GM18511 (cell line): ENCODE measurements around the gene DGUOK.

ENCODE experiments used
- ATAC-seq: cut with Tn5 transposase; IDR thresholded peaks from one replicate; pipeline ENCODE4 v1.9.1; 2021; ENCODE audit warnings: mild to moderate bottlenecking, moderate library complexity; ENCODE audit not compliant: unreplicated experiment

DGUOK gene

GRCh38 chr2:73976803-73977202, 50.1 kb downstream of the DGUOK start:
- ATAC-seq, result no peak

- ATAC-seq, result no peak
Measured at GRCh38 chr2:73977466-73977865, 50.8 kb downstream of the DGUOK start.

DNA sequence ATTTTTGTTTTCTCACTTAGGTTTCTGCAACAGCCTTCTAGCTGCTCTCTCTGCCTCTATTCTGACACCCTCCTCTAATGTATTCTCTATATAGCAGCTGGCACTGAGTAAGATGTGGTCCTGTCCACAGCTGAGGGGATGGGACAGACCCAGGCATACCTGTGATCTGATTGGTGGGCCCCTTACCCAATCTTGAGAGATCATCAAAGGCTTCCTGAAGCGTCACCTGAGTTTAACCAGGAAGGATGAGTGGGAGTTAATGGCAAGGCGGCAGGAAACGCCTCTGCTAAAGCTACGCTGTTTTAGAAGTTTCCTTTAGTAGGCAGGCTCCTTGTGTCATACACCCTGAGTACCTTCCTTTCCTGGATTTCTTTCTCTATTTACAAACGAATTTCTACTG, 52.3 kb downstream of the DGUOK start:
- ATAC-seq, result peak; percentile 47

DNA sequence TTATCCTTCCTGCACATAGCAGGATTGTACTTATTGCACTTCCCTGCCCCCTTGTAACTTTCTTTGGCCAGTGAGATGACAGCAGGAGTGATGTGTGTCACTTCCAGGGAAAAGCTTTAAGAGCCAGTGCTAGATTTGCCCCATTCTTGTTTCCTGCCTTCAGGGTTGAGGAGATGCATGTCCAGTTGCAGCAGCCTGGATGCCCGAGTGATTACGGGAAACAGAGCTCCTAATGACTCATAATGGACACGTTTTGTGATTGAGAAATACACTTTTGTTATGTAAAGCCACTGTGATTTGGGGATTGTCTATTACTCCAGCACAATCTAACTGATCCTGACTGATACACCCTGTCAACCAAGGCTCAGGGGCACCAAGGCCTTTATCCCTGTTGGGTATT, 53.0 kb downstream of the DGUOK start:
- ATAC-seq, result no peak

DNA sequence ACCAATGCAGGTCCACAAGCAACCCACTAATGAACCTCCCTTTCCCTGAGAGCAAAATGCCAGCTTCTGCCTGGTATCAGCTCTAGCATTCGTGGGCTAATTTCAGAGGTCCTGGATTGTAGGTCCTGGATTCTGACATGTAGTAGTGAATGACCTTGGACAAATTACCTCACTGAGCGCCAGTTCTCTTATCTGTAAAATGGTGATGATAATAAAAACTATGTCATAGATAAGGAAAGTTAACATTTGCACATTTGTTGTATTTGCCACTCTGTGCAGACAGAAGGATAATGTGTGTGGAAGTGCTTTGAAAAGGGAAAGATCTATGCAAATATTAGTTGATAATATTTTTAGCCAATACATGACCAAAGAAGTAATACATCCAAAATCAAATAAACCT, 53.9 kb downstream of the DGUOK start:
- ATAC-seq, result no peak

DNA sequence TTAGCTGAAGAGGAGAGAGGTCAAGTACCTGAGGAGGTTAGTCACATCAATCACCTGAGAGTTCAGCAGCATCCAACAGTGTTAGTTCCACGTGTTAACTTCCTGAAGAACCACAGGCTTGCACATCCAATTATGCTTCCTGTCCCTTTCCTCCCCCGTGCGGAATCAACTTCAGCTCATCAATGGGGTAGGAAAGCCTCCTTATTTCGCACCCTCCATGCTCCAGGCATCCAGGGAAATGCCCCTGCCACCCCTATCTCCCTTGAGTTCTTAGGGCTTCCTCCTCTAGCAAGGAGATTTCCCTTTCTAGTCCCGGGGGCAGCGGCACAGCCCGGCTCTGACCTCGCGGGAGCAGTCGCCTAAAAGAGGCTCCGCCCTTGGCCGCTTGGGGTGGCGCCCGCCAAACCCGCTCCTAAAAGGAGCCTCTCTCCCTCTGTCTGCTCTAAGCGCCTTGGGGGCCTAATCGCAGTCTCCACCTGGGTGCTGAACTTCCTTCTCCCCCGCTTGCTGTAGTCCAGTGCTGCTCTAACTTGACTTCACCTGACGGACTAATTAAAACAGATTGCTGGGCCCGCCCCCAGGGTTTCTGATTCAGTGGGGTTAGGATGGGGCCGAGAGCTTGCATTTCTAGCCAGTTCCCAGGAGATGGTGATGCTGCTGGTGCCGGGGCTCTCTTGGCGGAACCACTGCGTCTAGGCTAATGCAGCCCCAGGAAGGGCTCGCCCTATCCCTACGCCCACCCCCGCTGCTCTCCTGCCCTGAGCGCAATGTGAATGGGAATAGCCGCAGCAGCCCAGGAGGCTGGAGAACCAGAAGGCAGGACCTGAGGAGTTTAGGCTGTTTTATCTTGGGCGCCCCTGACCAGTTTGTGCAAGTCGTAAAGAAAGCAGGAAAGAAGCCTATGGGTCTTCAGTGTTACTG, 54.7 kb downstream of the DGUOK start:
- ATAC-seq, result peak; percentile 33

DNA sequence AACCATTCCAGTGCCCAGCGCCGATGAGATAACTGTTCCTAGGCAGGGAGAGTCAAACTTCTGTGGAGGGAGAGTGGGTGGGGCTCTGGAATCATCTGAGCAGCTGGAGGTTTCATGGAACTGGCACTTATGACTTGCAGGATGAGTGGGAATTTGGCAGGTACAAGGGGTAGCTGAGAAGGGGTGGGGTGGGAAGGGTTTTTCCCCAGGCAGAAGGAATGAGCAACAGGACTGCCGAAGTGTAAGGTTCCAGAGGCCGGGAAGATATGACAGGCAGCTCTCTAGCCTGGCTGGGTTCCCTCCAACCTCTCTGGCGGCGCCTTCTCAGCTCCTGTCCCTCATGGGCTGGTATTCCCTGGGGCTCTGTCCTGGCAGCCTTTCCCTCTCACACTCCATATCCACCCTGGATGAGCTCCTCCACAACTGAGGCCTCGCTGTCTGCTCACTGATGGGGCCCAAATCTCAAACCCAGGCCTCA, 55.5 kb downstream of the DGUOK start:
- no peak for ATAC-seq

DNA sequence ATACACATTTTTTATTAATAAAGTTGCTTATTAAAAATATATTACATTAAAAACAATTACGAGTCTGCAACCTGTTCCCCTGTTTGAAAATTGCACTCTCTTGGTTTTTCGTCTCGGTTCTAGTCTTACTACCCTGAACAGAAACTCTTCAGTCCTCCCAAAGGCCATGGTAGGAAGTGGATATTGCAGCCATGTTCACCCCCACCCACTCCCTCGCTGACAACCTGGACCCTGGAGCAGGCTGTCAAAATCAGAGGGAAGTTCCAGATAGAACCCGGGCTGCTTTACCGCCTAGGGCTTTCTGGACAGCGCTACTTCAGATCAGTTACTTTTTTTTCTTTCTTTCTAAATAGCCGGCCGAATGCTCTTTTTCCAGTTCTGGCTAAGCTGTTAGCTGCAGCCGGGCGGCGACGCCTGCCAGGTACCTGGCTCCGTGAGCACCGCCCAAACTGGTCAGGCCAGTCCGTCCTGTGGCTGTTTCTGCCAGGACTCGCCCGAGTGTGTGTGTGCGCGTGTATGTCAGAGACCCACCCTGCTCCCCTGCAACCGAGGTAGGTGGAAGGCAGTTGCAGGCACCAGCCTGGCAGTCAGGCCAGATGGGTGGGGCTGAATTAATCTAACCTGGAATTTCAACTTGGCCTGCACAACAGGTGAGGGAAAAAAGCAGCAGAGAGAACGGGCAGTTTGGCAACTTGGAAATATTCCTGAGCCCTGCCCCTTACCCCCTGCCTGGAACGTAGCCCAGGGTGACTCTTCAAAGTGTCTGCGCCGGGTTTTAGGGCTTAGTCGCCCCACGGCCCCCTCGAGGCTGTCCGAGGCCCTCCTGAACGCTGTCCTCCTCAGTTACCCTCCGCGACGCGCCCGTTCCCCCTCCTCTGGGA, 56.9 kb downstream of the DGUOK start:
- ATAC-seq, result no peak

- ATAC-seq, result peak; percentile 48
Measured at GRCh38 chr2:73984203-73984921, 57.7 kb downstream of the DGUOK start, which contains the start of gene TET3. Gene TET3 (plus strand): TSS chr2:73984910. CDS start chr2:73986404, 1,494 bp downstream.

- peak; percentile 20 for ATAC-seq
Measured at GRCh38 chr2:73984922-73985307, 58.2 kb downstream of the DGUOK start.

DNA sequence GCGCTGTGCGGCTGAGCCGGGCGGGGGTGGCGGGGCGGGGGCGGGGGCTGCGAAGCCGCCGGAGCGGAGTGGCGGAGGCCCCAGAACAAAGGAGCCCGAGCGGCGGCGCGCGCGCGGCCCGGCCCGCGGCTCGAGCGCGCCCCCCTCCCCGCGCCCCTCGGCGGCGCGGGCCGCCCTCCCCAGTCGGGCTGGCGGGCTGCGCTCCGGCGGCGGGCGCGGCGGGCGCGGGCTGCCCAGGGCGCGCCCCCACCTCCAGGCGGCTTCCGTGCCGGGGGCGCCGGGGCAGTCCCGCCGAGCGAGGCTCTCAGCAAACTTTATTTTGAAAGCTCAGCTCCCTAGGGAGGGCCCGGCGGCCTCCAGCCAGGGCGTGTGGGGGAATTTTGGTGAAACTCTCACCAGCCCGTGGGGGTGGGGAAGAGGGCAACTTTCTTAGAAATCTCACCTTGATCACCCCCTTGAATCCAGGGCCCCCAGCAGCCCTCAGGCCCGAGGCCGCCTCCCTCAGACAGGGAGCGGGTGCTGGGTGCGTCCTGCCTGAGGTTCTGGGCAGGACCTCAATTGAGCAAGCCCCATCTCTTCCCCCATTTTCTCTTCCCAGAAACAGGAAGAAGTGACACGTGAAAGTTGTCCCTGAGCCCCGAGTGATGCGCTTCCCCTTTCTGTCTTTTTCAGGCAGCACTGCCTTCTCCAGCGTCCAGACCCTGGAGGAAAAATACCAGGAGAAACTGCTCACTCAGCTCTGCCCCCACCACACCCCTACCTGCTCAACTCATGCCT, 58.8 kb downstream of the DGUOK start:
- peak; percentile 39 for ATAC-seq

DNA sequence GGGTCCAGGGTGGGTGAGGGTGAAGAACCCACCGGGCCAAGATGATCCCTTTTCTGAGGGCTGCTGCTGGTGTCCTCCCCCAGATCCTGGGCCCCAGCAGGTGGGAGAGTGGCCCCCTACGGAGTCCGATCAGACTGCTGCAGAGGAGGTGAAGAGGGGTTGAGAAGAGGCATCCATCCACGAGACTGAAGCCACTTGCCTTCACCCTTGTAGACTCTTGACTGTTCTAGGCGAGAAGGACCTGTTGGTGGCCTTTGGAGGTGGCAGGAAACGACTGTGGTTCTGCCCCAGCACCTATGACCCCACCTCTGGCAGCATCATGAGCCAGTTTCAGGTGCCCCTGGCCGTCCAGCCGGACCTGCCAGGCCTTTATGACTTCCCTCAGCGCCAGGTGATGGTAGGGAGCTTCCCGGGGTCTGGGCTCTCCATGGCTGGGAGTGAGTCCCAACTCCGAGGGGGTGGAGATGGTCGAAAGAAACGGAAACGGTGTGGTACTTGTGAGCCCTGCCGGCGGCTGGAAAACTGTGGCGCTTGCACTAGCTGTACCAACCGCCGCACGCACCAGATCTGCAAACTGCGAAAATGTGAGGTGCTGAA, 59.5 kb downstream of the DGUOK start:
- ATAC-seq, result no peak

DNA sequence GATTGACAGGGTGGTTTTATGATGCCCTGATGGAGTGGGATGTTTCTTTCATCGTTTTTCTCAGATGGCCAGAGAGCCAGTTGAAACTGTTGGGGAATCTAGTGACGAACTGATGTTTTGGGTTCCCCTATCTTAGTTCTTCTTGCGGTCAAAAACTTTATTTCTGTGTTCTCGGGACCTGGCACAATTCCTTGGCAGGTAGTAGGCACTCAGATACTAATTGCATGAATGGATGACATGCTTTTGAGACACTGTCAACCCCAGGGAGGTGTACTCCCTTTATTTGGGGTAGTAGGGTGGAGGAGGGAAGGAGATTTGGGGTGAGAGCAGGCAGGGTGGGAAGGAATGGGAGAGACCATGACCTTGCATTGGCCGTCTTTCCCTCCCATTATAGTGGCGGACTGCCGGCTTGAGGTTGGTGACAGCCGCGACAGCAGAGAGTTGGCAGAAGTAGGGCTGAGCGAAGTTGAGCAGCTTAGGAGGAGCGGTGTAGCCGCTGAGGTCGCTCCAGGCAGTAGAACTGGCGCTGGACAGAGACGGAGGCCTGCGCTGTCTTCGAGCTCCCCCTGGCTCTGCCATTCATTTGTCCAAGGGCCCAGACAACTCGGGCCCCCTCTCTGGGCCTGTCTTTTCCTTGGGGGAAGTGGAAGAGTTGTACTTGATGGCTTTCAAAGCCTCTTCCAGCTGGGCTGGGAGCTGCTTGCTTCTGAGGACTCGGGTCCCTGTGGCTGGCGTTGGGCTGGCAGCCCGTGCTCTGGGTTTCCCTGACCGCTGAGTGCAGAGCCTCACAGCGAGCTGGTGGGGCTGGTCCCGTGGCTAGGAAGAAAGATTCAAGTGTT, 60.6 kb downstream of the DGUOK start:
- ATAC-seq, result no peak

DNA sequence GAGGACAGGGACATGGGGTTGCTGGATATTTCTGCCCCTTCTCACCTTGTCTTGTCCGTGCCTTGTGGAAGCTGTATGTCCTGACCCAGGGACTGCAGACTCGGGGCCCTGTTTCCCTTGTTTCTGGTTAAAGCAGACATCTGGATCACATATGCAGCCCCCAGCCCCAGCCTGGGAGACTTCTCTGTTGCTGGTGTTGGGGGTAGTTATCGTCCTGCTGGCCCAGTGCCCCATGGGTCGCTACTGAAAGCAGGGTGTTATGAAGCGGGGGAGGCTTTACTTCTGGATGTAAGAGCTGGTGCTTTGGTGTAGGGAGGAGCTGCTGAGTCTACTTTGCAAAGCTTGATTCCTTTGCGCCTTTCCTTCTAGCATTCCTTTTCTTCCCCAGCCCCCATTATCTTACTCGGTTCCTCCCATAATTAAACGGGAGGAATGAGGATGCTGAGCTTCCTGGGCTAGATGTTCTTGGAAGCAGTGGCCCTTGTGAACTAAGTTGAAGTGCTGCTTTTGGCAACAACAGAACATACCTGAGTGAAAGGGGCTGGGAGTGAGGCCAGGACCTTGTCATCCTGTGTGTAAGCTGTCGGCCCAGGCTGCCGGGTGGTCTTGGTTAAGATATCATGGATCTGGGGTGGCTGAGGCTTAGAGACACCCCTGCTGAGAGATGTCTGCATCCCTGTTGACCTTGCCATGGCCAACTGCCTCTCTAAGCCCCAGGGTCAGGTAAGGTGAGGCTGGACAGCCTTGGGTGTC, 61.4 kb downstream of the DGUOK start:
- ATAC-seq, result no peak

- ATAC-seq, result no peak
Measured at GRCh38 chr2:73989972-73990371, 63.3 kb downstream of the DGUOK start.

DNA sequence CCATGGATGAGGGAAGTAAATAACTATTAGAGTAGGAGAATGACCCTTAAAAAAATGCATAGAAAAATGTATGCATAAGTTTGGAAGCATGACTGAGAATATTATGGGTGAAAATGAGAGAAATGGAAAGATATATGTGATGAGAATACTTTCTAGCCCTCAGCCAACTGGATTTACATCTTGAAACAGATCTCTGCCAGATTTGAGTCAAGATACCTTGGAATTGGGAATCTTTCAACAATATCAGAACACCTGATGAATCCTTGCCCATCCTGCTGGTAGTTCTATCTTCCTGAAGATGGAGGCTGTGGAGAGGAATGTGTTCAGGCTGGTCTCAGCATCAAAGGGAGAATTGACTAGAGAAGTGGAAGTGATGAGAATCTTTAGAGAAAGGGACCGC, 63.9 kb downstream of the DGUOK start:
- ATAC-seq, result no peak

GRCh38 chr2:73992036-73992435, 65.4 kb downstream of the DGUOK start:
- no peak for ATAC-seq

GRCh38 chr2:73993376-73993775, 66.7 kb downstream of the DGUOK start:
- no peak for ATAC-seq
